ENCODE results near the gene RTN4R. TPM values are rescaled to one million over a fixed set of nuclear protein-coding genes. Genes with fewer than 3 reads are reported as not detected.

Gene RTN4R
- total RNA-seq, 2 experiments from 2014 or later = 2.8 to 3.7 TPM

DNA sequence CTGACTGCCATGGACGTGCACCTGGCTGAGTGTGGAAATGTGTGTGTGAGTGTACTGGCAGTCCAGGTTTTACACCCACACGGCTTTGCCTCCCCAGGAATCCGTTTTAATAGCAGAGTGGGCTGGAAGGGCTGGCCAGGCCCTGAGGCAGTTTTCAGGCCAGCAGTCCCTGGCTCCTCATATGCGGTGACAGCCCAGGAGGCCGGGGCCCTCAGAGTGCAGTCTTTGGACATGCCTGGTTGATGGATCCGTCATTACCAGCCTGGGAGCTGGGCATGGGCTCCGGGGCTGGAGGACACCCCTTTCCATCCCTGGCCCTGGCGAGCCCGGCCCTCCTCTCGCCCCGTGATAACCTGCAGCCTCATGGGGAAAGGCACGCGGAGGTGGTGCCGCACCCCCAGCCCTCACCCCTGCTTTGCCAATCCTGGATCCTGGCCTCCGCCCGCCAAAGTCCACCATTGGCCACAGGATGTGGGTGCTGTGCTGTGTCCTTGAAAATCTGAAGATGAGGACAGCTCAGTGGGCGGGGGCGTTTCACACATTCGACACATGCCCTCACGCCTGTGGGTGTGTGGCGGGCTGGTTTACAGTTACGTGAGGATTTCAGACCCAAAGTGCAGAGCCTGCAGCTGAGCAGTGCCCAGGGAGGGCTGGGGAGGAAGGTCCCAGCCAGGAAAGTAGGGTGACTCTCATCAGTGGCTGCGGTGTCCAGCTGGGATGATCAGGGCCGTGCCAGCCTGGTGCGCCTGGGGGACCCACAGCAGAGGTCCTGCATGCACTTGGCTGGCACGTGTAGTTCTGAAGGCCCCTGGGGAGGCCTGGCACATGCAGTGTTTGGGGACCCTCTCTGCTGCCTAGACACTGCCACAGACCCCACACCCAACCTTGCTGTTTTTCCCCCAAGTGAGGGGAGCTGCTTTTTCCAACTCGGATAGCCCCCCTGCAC lies 55.1 kb downstream of the RTN4R start:
- peaks cover 12% of the 10 kb centered on the region for H3K4me1 Mint-ChIP-seq (ENCODE audit: low read depth)
- intact Hi-C loops (cut with micrococcal nuclease) = no loop called here
- no peak overlapping the region for H3K4me3 Mint-ChIP-seq
- TF ChIP-seq, protein P1, sequence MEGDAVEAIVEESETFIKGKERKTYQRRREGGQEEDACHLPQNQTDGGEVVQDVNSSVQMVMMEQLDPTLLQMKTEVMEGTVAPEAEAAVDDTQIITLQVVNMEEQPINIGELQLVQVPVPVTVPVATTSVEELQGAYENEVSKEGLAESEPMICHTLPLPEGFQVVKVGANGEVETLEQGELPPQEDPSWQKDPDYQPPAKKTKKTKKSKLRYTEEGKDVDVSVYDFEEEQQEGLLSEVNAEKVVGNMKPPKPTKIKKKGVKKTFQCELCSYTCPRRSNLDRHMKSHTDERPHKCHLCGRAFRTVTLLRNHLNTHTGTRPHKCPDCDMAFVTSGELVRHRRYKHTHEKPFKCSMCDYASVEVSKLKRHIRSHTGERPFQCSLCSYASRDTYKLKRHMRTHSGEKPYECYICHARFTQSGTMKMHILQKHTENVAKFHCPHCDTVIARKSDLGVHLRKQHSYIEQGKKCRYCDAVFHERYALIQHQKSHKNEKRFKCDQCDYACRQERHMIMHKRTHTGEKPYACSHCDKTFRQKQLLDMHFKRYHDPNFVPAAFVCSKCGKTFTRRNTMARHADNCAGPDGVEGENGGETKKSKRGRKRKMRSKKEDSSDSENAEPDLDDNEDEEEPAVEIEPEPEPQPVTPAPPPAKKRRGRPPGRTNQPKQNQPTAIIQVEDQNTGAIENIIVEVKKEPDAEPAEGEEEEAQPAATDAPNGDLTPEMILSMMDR (IDR thresholded peaks at IDR 0.05) = no peak
- POLR2A ChIA-PET = interaction anchor here (0.5 to 0.9 kb wide), 2 partner anchors 8 to 108 kb away, joined by 3 read pairs; no protein-coding TSS in a partner anchor
- CTCF ChIA-PET = interaction anchor here (0.8 to 1.1 kb wide), 2 partner anchors 20 to 73 kb away, joined by 3 read pairs; no protein-coding TSS in a partner anchor
- no peak for ATAC-seq
- H3K36me3 Mint-ChIP-seq (ENCODE audit: low read depth) = no peaks in the 10 kb centered on the region
- no peaks in the 10 kb centered on the region for H3K9me3 Mint-ChIP-seq
- H3K27ac Mint-ChIP-seq = no peak overlapping the region
- H3K27me3 Mint-ChIP-seq = no peaks in the 10 kb centered on the region
- DNase-seq = peak; percentile 31

DNA sequence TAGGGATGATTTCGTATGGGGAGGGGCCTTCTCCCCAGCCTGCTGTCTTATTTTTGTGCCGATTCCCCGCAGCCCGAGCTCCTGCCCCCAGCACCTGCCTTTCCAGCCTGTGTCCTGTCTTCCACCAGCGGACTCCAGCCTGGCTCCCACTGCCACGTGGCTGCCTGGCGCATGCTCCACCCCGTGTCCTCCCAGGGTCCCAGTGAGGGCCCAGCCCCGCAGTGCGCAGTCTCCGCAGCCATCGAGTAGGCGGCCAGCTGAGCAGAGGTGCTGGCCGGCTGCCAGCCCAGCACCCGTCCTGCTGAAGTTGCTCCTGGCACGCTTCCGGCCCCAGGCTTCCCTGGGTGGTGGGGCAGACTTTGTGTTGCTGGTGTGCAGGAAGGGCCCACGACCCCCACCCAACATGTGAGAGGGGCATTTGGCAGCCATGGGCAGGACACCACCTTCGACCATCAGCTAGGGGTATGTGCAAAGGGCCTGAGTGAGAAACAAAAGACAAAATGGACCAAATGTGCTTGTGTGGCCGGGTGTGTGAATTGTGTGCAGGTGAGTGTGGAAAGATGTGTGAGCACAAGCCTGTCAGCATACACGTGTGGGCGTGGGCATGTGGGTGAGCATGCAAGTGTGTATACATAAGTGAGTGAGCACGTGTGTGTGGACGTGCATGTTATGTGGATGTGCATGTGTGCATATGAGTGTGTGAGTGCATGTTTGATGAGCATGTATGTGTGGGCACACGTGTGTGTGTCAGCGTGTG lies 55.9 kb downstream of the RTN4R start:
- Mint-ChIP-seq H3K36me3 (ENCODE audit: low read depth) (peaks cover under 1% of the 10 kb centered on the region), H3K27me3 (no peaks in the 10 kb centered on the region), H3K9me3 (no peaks in the 10 kb centered on the region), H3K27ac (no peak overlapping the region), H3K4me1 (ENCODE audit: low read depth) (peaks cover 18% of the 10 kb centered on the region), H3K4me3 (no peak overlapping the region)
- DNase-seq (no peak), ATAC-seq (no peak)
- intact Hi-C loops (cut with micrococcal nuclease) = no loop called here
- POLR2A ChIA-PET = no interaction called here
- TF ChIP-seq, protein P1 (IDR thresholded peaks at IDR 0.05) = no peak
- CTCF ChIA-PET = no interaction called here

DNA sequence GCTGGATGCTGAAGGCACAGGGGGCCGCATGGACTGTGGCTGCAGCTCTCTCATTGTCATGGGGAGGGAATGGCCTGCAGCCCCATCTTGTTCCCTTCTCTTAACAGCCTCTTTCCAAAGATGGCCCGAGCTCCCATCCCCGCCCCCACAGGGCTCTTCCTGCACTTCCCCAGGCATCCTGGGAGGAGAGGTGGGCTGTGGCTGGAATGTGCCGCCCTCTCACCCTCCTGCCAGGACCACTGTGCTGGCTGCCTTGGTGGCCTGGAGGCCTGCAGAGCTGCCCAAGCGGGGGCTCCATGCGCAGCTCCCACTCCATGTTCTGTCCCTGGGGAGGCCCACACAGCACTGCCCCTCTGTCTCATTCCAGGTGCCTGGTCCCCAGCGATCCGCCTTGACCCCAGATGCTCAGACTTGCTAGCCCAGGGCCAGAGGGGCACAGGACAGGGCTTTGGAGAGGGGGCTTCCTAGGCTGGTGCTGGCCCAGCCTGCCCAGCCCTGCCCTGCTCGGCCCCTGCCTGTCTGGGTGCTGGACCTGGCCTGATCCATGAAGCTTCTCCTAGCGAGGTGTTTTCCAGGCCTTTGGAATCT lies 56.6 kb downstream of the RTN4R start:
- no peak overlapping the region for H3K4me3 Mint-ChIP-seq
- intact Hi-C loops (cut with micrococcal nuclease) = no loop called here
- POLR2A ChIA-PET = no interaction called here
- peaks cover 20% of the 10 kb centered on the region for H3K4me1 Mint-ChIP-seq (ENCODE audit: low read depth)
- H3K27me3 Mint-ChIP-seq = no peaks in the 10 kb centered on the region
- no peak for ATAC-seq
- DNase-seq = no peak
- H3K36me3 Mint-ChIP-seq (ENCODE audit: low read depth) = peaks cover 2% of the 10 kb centered on the region
- no peak overlapping the region for H3K27ac Mint-ChIP-seq
- no peaks in the 10 kb centered on the region for H3K9me3 Mint-ChIP-seq
- CTCF ChIA-PET = interaction anchor here (2.0 kb wide), 1 partner anchor 26 kb away, joined by 4 read pairs; no protein-coding TSS in a partner anchor
- TF ChIP-seq, protein P1 (IDR thresholded peaks at IDR 0.05) = no peak

DNA sequence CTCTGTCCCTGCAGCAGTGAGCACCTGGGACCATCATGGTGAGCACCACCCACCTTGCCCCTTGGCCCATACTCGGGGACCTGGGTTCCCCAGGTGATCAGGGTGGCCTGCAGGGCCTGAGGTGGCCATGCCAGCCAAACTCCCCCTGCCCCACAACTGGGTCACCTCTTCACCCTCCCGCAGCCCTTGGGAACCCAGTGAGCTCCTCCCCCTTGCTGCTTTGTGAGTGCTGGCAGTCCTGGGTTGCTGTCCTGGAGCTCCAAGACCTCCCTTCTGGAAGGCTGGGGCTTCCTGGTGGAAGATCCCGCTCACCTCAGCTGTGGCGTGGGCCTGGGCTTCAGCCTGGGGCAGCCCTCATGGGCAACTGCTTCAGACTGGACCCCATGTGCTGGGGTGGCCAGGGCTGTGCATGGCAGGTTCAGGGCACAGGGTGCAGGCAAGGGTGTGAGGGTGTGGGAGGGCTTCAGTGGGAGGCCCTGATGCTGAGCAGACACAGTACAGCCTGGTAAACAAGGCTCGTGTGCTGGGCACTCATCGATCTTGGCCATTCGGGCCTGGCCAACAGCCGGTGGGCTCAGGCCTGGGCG lies 57.6 kb downstream of the RTN4R start:
- ATAC-seq (no peak), DNase-seq (no peak)
- ChIA-PET CTCF (interaction anchor here (1.3 to 2.0 kb wide), 2 partner anchors 27 to 48 kb away, joined by 4 read pairs; no protein-coding TSS in a partner anchor), POLR2A (no interaction called here)
- H3K27me3 Mint-ChIP-seq = no peaks in the 10 kb centered on the region
- H3K4me1 Mint-ChIP-seq (ENCODE audit: low read depth) = peaks cover 26% of the 10 kb centered on the region
- TF ChIP-seq, protein P1 (IDR thresholded peaks at IDR 0.05) = no peak
- no peak overlapping the region for H3K4me3 Mint-ChIP-seq
- H3K27ac Mint-ChIP-seq = no peak overlapping the region
- H3K36me3 Mint-ChIP-seq (ENCODE audit: low read depth) = peaks cover 2% of the 10 kb centered on the region
- no peaks in the 10 kb centered on the region for H3K9me3 Mint-ChIP-seq
- intact Hi-C loops (cut with micrococcal nuclease) = no loop called here
